ENCODE data around the gene PPP5C.

GRCh38 chr19:46404753-46405468, 58.0 kb downstream of the PPP5C start:
- TF ChIP-seq POLR2A (IDR thresholded peaks at IDR 0.05): no peak
- peak in 1 of 3 experiments; percentile 16 for TF ChIP-seq CTCF (IDR thresholded peaks at IDR 0.05)
